Liver (tissue), 9 donors: Measurements from ENCODE around the gene EML1. TPM values are rescaled to one million over a fixed set of nuclear protein-coding genes. Genes with fewer than 3 reads are reported as not detected.
A peak's percentile ranks its signal among the peaks of the same experiment; 100 is the strongest.

Experiments used
- DNase-seq: peaks from one replicate; pipeline ENCODE4 v3.0.0-alpha.2; 2017; ENCODE audit warnings: low spot score
- H3K27ac ChIP-seq, 2 donors: one replicate each; pipeline ENCODE4 v1.7.0; 2013; ENCODE audit warnings: inconsistent platforms in 2 of 2, low read length in 2 of 2, control low read depth in 1 of 2, low read depth in 1 of 2, mild to moderate bottlenecking in 1 of 2
- H3K27me3 ChIP-seq, 4 donors: one replicate each; pipeline versions ENCODE4 v1.6.1 to v1.7.0; 2013; ENCODE audit warnings: low read length in 3 of 4, inconsistent platforms in 1 of 4, mild to moderate bottlenecking in 1 of 4, moderate library complexity in 1 of 4; ENCODE audit not compliant: control insufficient read depth in 4 of 4, insufficient read depth in 4 of 4
- H3K36me3 ChIP-seq, 4 donors: one replicate each; pipeline versions ENCODE4 v1.6.1 to v1.7.0; 2013; ENCODE audit warnings: low read length in 3 of 4, mild to moderate bottlenecking in 3 of 4, low read depth in 1 of 4, moderate library complexity in 1 of 4; ENCODE audit not compliant: control insufficient read depth in 4 of 4, insufficient read depth in 3 of 4
- H3K4me1 ChIP-seq, 4 donors: one replicate each; pipeline versions ENCODE4 v1.6.1 to v1.7.0; 2013; ENCODE audit warnings: low read length in 3 of 4, mild to moderate bottlenecking in 3 of 4, moderate library complexity in 1 of 4; ENCODE audit not compliant: control insufficient read depth in 4 of 4, insufficient read depth in 4 of 4
- H3K4me3 ChIP-seq, 3 donors: one replicate each; pipeline versions ENCODE4 v1.6.1 to v1.7.0; 2013; ENCODE audit warnings: low read length in 3 of 3, control low read depth in 1 of 3, low read depth in 1 of 3, mild to moderate bottlenecking in 1 of 3
- H3K9ac ChIP-seq, 2 donors: one replicate each; pipeline ENCODE4 v1.7.0; 2013; ENCODE audit warnings: low read length in 2 of 2, mild to moderate bottlenecking in 2 of 2, moderate library complexity in 2 of 2, control low read depth in 1 of 2, low read depth in 1 of 2
- H3K9me3 ChIP-seq, 4 donors: one replicate each; pipeline versions ENCODE4 v1.6.1 to v1.7.0; 2013; ENCODE audit warnings: low read length in 3 of 4; ENCODE audit not compliant: control insufficient read depth in 4 of 4
- ATF3 ChIP-seq: IDR thresholded peaks from 2 replicates; pipeline ENCODE4 v1.6.1; 2016; ENCODE audit warnings: antibody characterized with exemption
- EGR1 ChIP-seq, 2 donors: IDR thresholded peaks; 2 replicates each; pipeline ENCODE4 v1.6.1; 2016 to 2018; ENCODE audit warnings: antibody characterized with exemption in 2 of 2, low read depth in 2 of 2
- FOXA1 ChIP-seq: IDR thresholded peaks from 2 replicates; pipeline ENCODE4 v1.6.1; 2016; ENCODE audit warnings: antibody characterized with exemption
- FOXA2 ChIP-seq: IDR thresholded peaks from 2 replicates; pipeline ENCODE4 v1.6.1; 2016; ENCODE audit warnings: antibody characterized with exemption
- GABPA ChIP-seq, 2 donors: IDR thresholded peaks in 1 of 2; conservative IDR thresholded peaks in 1 of 2; 2 replicates each; pipeline ENCODE4 v1.6.1; 2016; ENCODE audit warnings: antibody characterized with exemption in 2 of 2, mild to moderate bottlenecking in 1 of 2, moderate library complexity in 1 of 2
- HNF4A ChIP-seq, 2 donors: conservative IDR thresholded peaks; 2 replicates each; pipeline ENCODE4 v1.6.1; 2016; ENCODE audit warnings: antibody characterized with exemption in 2 of 2, mild to moderate bottlenecking in 2 of 2
- MAX ChIP-seq: IDR thresholded peaks from 2 replicates; pipeline ENCODE4 v1.6.1; 2016; ENCODE audit warnings: antibody characterized with exemption
- NR2F2 ChIP-seq: IDR thresholded peaks from 2 replicates; pipeline ENCODE4 v1.6.1; 2016; ENCODE audit warnings: antibody characterized with exemption
- RAD21 ChIP-seq, 2 donors: IDR thresholded peaks; 2 replicates each; pipeline ENCODE4 v1.6.1; 2016; ENCODE audit warnings: antibody characterized with exemption in 2 of 2, mild to moderate bottlenecking in 2 of 2
- RXRA ChIP-seq, 2 donors: IDR thresholded peaks; 2 replicates each; pipeline ENCODE4 v1.6.1; 2017 to 2018; ENCODE audit warnings: antibody characterized with exemption in 2 of 2, mild to moderate bottlenecking in 1 of 2
- SP1 ChIP-seq: IDR thresholded peaks from 2 replicates; pipeline ENCODE4 v1.6.1; 2018; ENCODE audit warnings: antibody characterized with exemption, mild to moderate bottlenecking
- TAF1 ChIP-seq: conservative IDR thresholded peaks from 2 replicates; pipeline ENCODE4 v1.6.1; 2016; ENCODE audit warnings: antibody characterized with exemption, mild to moderate bottlenecking
- YY1 ChIP-seq: IDR thresholded peaks from 2 replicates; pipeline ENCODE4 v1.6.1; 2016; ENCODE audit warnings: antibody characterized with exemption, mild to moderate bottlenecking
- WGBS: extraction: QIAGEN DNeasy Blood & Tissue Kit; methylation state at CpG from one replicate; pipeline ENCODE4 v1.1.7; 2013; 5-methylcytosine and 5-hydroxymethylcytosine counted together
- polyA plus RNA-seq, 2 donors: library from polyadenylated mRNA; stranded (reverse) in 1 of 2; unstranded in 1 of 2; fragments of 200-250 nt in 1 of 2; fragments of >200 nt in 1 of 2; fragmentation: Nextera tagmentation in 1 of 2; extraction: Ambion mirVana in 1 of 2; gene quantifications; one replicate each; pipeline versions ENCODE4 v1.2.1 to v1.2.3, GENCODE V29; 2013 to 2015
- total RNA-seq, 2 donors: library from RNA; depleted of rRNA; stranded (reverse); fragments of >200 nt; gene quantifications; one replicate each; pipeline ENCODE4 v1.2.3, GENCODE V29; 2014
- TF ChIP-seq, protein P1 (sequence below): fragments of 150-350 bp; IDR thresholded peaks from 2 replicates; pipeline ENCODE4 v1.5.1; 2017; ENCODE audit warnings: improper control_type of control experiment, low read depth, low read length; ENCODE audit not compliant: missing input control
- TF ChIP-seq, protein P2 (sequence below): IDR thresholded peaks from 2 replicates; pipeline ENCODE4 v1.6.1; 2016; ENCODE audit warnings: antibody characterized with exemption
- donor health status: healthy.
- donor health status: healthy.
- donor health status: healthy.
- donor health status: healthy.
- donor health status: healthy.

The EML1 gene
- total and polyA plus RNA-seq, 4 donors, result 2.7 to 14.6 (median 4.6) TPM

DNA sequence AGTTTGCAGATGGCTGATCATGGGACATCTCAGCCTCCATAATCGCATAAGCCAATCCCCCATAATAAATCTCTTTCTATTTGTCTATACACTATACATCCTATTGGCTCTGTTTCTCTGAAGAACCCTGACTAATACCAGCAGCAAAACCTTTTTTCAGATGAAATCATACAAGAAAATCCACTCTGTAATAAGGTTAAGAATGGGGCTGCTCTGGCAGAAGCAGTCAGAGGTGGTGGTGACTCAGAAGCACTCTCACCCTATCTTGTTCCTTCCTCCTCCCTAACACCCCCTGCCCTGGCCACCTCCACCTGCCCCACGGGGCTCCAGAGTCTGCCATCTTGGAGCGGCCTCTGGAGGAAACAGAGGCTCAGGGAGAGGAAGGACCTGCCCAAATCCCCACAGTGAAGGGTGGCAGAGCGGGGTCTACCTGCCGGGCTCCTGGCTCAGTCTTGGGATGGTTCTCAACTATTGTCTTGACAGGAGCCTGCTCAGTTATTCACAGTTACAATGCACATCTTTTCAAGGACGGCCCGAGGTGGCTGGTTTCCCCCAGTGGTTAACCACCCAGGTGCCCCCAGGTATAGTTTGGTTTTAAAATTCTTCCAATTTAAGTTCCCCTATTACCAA lies 162.7 kb downstream of the EML1 start:
- Histone ChIP-seq H3K4me1 (no peaks in the 10 kb centered on the region), H3K36me3 (no peaks in the 10 kb centered on the region), H3K9me3 (no peaks in the 10 kb centered on the region), H3K27ac (no peak overlapping the region), H3K4me3 (no peak overlapping the region), H3K27me3 (no peaks in the 10 kb centered on the region), H3K9ac (no peak overlapping the region)
- TF ChIP-seq, protein P1, sequence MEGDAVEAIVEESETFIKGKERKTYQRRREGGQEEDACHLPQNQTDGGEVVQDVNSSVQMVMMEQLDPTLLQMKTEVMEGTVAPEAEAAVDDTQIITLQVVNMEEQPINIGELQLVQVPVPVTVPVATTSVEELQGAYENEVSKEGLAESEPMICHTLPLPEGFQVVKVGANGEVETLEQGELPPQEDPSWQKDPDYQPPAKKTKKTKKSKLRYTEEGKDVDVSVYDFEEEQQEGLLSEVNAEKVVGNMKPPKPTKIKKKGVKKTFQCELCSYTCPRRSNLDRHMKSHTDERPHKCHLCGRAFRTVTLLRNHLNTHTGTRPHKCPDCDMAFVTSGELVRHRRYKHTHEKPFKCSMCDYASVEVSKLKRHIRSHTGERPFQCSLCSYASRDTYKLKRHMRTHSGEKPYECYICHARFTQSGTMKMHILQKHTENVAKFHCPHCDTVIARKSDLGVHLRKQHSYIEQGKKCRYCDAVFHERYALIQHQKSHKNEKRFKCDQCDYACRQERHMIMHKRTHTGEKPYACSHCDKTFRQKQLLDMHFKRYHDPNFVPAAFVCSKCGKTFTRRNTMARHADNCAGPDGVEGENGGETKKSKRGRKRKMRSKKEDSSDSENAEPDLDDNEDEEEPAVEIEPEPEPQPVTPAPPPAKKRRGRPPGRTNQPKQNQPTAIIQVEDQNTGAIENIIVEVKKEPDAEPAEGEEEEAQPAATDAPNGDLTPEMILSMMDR, result no peak
- TF ChIP-seq RXRA (IDR thresholded peaks at IDR 0.05) (no peak), EGR1 (IDR thresholded peaks at IDR 0.05; ENCODE audit: low read depth in 2 of 2) (no peak), FOXA2 (no peak), ATF3 (no peak), TAF1 (no peak)
- TF ChIP-seq, protein P2, sequence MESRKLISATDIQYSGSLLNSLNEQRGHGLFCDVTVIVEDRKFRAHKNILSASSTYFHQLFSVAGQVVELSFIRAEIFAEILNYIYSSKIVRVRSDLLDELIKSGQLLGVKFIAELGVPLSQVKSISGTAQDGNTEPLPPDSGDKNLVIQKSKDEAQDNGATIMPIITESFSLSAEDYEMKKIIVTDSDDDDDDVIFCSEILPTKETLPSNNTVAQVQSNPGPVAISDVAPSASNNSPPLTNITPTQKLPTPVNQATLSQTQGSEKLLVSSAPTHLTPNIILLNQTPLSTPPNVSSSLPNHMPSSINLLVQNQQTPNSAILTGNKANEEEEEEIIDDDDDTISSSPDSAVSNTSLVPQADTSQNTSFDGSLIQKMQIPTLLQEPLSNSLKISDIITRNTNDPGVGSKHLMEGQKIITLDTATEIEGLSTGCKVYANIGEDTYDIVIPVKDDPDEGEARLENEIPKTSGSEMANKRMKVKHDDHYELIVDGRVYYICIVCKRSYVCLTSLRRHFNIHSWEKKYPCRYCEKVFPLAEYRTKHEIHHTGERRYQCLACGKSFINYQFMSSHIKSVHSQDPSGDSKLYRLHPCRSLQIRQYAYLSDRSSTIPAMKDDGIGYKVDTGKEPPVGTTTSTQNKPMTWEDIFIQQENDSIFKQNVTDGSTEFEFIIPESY, result no peak
- no peak for DNase-seq
- WGBS, result 92% methylated on average over 7 of the region's 7 CpGs

GRCh38 chr14:99958380-99958779 lies 165.2 kb downstream of the EML1 start:
- Histone ChIP-seq H3K9me3 (no peaks in the 10 kb centered on the region), H3K4me1 (no peaks in the 10 kb centered on the region), H3K27ac (no peak overlapping the region), H3K4me3 (no peak overlapping the region), H3K36me3 (no peaks in the 10 kb centered on the region), H3K9ac (no peak overlapping the region), H3K27me3 (no peaks in the 10 kb centered on the region)
- WGBS, result 82% methylated on average over 7 of the region's 7 CpGs
- DNase-seq, result no peak
- TF ChIP-seq HNF4A (conservative IDR thresholded peaks at IDR 0.05) (peak in 1 of 2 donors; percentile 41), RAD21 (IDR thresholded peaks at IDR 0.05) (no peak), FOXA1 (no peak), GABPA (IDR thresholded peaks at IDR 0.05 in 1 of 2, conservative IDR thresholded peaks at IDR 0.05 in 1 of 2) (no peak), SP1 (peak; percentile 27), MAX (no peak), FOXA2 (no peak), TAF1 (no peak), YY1 (no peak), NR2F2 (peak; percentile 12), RXRA (IDR thresholded peaks at IDR 0.05) (peak in 1 of 2 donors; percentile 91)
